ENCODE measurements around the gene GLT1D1.

GLT1D1 gene

DNA sequence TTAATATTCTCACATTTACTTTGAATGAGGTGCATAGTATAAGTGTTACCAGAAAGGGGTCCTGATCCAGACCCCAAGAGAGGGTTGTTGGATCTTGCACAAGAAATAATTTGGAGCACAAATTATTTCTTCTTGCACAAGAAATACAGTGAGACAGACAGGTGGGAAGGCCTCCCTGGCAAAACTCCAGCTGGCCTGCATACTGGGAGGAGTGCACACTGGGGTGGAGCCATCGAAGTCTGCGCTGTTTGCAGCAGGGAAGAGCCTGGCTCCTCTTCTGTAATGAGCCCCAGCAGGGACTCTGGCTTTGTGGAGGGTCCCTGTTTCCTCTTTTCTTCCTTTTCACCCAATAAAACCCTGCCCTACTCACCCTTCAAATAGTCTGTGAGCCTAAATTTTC is 141.6 kb downstream of the GLT1D1 start:
- no peak for DNase-seq

DNA sequence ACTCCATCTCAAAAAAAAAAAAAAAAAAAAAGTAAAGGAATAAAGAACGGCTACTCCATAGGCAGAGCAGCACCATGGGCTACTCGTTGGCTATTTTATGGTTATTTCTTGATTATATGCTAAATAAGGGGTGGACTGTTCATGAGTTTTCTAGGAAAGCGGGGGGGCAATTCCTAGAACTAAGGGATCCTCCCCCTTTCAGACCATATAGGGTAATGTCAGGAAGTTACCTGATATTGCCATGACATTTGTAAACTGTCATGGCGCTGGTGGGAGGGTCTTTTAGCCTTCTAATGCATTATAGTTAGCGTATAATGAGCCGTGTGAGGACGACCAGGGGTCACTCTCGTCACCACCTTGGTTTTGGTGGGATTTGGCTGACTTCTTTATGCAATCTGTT is 142.3 kb downstream of the GLT1D1 start:
- Histone ChIP-seq H3K9me3 (ENCODE audit: severe bottlenecking) (no peaks in the 10 kb centered on the region), H3K36me3 (no peaks in the 10 kb centered on the region), H3K4me3 (ENCODE audit: low read depth, low read length) (no peak overlapping the region), H3K27me3 (ENCODE audit: insufficient read depth, low read depth, severe bottlenecking) (no peaks in the 10 kb centered on the region), H3K27ac (no peak overlapping the region)
- TF ChIP-seq, protein P1, sequence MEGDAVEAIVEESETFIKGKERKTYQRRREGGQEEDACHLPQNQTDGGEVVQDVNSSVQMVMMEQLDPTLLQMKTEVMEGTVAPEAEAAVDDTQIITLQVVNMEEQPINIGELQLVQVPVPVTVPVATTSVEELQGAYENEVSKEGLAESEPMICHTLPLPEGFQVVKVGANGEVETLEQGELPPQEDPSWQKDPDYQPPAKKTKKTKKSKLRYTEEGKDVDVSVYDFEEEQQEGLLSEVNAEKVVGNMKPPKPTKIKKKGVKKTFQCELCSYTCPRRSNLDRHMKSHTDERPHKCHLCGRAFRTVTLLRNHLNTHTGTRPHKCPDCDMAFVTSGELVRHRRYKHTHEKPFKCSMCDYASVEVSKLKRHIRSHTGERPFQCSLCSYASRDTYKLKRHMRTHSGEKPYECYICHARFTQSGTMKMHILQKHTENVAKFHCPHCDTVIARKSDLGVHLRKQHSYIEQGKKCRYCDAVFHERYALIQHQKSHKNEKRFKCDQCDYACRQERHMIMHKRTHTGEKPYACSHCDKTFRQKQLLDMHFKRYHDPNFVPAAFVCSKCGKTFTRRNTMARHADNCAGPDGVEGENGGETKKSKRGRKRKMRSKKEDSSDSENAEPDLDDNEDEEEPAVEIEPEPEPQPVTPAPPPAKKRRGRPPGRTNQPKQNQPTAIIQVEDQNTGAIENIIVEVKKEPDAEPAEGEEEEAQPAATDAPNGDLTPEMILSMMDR (IDR thresholded peaks at IDR 0.05; ENCODE audit: low read depth, low read length) = no peak
- no peak for DNase-seq

More for the DNA sequence above, 141.6 kb downstream of the GLT1D1 start:
- Histone ChIP-seq H3K36me3 (no peaks in the 10 kb centered on the region), H3K27ac (no peak overlapping the region), H3K9me3 (ENCODE audit: severe bottlenecking) (no peaks in the 10 kb centered on the region), H3K4me3 (ENCODE audit: low read depth, low read length) (no peak overlapping the region), H3K27me3 (ENCODE audit: insufficient read depth, low read depth, severe bottlenecking) (no peaks in the 10 kb centered on the region)
- TF ChIP-seq, protein P1 (IDR thresholded peaks at IDR 0.05; ENCODE audit: low read depth, low read length) = no peak

DNA sequence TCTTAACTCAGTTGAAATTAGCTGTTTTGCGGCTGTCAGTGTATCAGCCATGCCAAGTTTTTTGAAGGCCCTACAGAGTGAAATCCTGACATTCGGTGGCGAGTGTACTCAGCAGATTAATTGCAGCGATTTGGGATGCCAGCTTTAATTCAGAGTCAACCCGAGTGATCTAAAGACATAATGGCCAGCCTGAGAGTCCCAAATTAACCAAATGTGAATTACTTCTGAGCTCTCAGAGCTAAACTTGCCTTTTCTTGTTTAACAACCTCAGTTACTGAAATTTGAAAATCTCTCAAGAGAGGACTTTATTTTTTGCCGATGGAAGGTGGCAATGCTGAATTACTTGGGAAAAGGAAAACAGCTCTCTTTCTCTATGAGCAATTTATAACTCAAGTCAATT is 148.5 kb downstream of the GLT1D1 start:
- no peaks in the 10 kb centered on the region for H3K27me3 ChIP-seq (ENCODE audit: insufficient read depth, low read depth, severe bottlenecking)
- no peak overlapping the region for H3K4me3 ChIP-seq (ENCODE audit: low read depth, low read length)
- TF ChIP-seq, protein P1 (IDR thresholded peaks at IDR 0.05; ENCODE audit: low read depth, low read length) = no peak
- H3K9me3 ChIP-seq (ENCODE audit: severe bottlenecking) = no peaks in the 10 kb centered on the region
- H3K36me3 ChIP-seq = no peaks in the 10 kb centered on the region
- no peak overlapping the region for H3K27ac ChIP-seq
- no peak for DNase-seq

DNA sequence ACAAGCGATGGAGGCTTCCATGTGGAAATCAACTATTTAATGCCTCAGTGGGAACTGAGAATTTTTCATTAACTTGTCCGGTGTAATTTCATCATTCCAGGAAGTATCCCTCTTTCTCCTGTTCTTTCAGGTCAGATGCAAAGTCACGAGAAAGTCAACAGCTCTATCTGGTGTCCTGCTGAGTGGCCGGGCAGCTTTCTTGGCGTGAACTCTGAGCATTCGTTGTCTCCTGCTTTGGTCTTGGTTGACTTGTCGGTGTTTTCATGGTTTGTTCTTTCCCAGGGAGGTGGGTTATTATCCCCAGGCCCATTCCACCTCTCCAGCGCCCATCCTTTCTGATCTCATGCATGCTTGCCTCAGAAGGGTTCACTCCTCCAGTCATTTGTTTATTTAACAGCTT is 149.1 kb downstream of the GLT1D1 start:
- DNase-seq = no peak
- Histone ChIP-seq H3K36me3 (no peaks in the 10 kb centered on the region), H3K9me3 (ENCODE audit: severe bottlenecking) (no peaks in the 10 kb centered on the region), H3K27ac (no peak overlapping the region), H3K27me3 (ENCODE audit: insufficient read depth, low read depth, severe bottlenecking) (no peaks in the 10 kb centered on the region), H3K4me3 (ENCODE audit: low read depth, low read length) (no peak overlapping the region)
- TF ChIP-seq, protein P1 (IDR thresholded peaks at IDR 0.05; ENCODE audit: low read depth, low read length) = no peak

DNA sequence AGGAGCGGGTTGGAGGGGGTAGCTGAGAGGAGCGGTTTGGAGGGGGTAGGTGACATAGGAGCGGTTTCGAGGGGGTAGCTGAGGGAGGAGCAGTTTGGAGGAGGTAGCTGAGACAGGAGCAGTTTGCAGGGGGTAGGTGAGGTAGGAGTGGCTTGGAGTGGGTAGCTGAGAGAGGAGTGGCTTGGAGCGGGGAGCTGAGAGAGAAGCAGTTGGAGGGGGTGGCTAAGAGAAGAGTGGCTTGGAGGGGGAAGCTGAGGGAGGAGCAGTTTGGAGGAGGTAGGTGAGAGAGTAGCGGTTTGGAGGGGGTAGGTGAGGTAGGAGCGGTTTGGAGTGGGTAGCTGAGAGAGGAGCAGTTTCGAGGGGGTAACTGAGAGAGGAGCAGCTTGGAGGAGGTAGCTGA is 152.1 kb downstream of the GLT1D1 start:
- H3K36me3 ChIP-seq = no peaks in the 10 kb centered on the region
- no peaks in the 10 kb centered on the region for H3K9me3 ChIP-seq (ENCODE audit: severe bottlenecking)
- TF ChIP-seq, protein P1 (IDR thresholded peaks at IDR 0.05; ENCODE audit: low read depth, low read length) = no peak
- H3K27ac ChIP-seq = no peak overlapping the region
- no peak for DNase-seq
- no peaks in the 10 kb centered on the region for H3K27me3 ChIP-seq (ENCODE audit: insufficient read depth, low read depth, severe bottlenecking)
- H3K4me3 ChIP-seq (ENCODE audit: low read depth, low read length) = no peak overlapping the region

DNA sequence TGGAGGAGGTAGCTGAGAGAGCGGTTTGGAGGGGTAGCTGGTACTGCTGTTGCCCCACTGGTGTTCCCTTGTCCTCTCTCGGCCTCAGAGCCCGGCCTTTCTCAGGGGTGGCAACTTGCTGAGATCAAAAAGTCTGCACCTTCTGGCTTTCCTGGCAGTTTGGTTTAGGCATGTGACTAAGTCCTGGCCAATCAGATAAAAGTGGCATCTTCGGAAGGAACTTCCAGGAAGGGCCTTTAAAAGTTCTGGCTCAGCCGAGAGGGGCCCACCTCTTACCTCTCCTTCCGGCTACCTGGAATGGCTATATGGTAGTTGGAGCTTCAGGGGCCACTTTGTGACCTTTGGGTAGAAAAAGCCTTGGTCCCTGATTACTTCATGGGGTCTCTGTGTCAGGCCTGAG is 152.6 kb downstream of the GLT1D1 start:
- H3K27ac ChIP-seq = no peak overlapping the region
- TF ChIP-seq, protein P1 (IDR thresholded peaks at IDR 0.05; ENCODE audit: low read depth, low read length) = no peak

More for the DNA sequence above, 152.6 kb downstream of the GLT1D1 start:
- H3K4me3 ChIP-seq (ENCODE audit: low read depth, low read length) = no peak overlapping the region
- no peaks in the 10 kb centered on the region for H3K27me3 ChIP-seq (ENCODE audit: insufficient read depth, low read depth, severe bottlenecking)
- no peaks in the 10 kb centered on the region for H3K36me3 ChIP-seq
- DNase-seq = no peak
- H3K9me3 ChIP-seq (ENCODE audit: severe bottlenecking) = no peaks in the 10 kb centered on the region

Measured in WERI-Rb-1 (cell line).